Measurements from ENCODE around the gene NAA16.

DNA sequence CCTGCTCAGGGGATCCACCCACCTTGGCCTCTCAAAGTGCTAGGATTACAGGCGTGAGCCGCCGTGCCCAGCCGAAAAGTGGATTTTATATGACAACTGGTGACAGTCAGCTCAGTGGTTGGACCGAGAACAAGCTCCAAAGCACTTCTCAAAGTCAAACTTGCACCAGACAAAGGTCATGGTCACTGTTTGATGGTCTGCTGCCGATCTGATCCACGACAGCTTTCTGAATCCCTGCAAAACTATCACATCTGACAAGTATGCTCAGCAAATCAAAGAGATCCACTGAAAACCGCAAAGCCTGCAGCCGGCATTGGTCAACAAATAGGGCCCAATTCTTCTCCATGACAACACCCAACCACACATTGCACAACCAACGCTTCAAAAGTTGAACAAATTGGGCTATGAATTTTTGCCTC lies 21.6 kb upstream of the NAA16 start:
- TF ChIP-seq RAD21 (IDR thresholded peaks at IDR 0.05; ENCODE audit: low read length) (no peak), POLR2A (IDR thresholded peaks at IDR 0.05; ENCODE audit: low read depth, low read length) (no peak), CEBPB (IDR thresholded peaks at IDR 0.05; ENCODE audit: low read depth, low read length) (no peak), RFX5 (IDR thresholded peaks at IDR 0.05; ENCODE audit: low read depth, low read length) (no peak), MAFK (IDR thresholded peaks at IDR 0.05; ENCODE audit: low read depth, low read length) (no peak), BHLHE40 (IDR thresholded peaks at IDR 0.05; ENCODE audit: low read depth, low read length) (no peak), MAZ (IDR thresholded peaks at IDR 0.05; ENCODE audit: borderline replicate concordance, low read depth, low read length) (no peak), MXI1 (IDR thresholded peaks at IDR 0.05; ENCODE audit: borderline replicate concordance, low read depth, low read length) (no peak), NFE2L2 (IDR thresholded peaks at IDR 0.05; ENCODE audit: low read depth, low read length) (no peak), SMC3 (IDR thresholded peaks at IDR 0.05; ENCODE audit: low read depth, low read length) (no peak), FOS (IDR thresholded peaks at IDR 0.05; ENCODE audit: low read depth, low read length) (no peak)
- TF ChIP-seq, protein P1, sequence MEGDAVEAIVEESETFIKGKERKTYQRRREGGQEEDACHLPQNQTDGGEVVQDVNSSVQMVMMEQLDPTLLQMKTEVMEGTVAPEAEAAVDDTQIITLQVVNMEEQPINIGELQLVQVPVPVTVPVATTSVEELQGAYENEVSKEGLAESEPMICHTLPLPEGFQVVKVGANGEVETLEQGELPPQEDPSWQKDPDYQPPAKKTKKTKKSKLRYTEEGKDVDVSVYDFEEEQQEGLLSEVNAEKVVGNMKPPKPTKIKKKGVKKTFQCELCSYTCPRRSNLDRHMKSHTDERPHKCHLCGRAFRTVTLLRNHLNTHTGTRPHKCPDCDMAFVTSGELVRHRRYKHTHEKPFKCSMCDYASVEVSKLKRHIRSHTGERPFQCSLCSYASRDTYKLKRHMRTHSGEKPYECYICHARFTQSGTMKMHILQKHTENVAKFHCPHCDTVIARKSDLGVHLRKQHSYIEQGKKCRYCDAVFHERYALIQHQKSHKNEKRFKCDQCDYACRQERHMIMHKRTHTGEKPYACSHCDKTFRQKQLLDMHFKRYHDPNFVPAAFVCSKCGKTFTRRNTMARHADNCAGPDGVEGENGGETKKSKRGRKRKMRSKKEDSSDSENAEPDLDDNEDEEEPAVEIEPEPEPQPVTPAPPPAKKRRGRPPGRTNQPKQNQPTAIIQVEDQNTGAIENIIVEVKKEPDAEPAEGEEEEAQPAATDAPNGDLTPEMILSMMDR (conservative IDR thresholded peaks at IDR 0.05; ENCODE audit: low read depth, low read length): no peak
- TF ChIP-seq, protein P2, sequence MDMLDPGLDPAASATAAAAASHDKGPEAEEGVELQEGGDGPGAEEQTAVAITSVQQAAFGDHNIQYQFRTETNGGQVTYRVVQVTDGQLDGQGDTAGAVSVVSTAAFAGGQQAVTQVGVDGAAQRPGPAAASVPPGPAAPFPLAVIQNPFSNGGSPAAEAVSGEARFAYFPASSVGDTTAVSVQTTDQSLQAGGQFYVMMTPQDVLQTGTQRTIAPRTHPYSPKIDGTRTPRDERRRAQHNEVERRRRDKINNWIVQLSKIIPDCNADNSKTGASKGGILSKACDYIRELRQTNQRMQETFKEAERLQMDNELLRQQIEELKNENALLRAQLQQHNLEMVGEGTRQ (IDR thresholded peaks at IDR 0.05; ENCODE audit: low read depth, low read length): no peak

Data from IMR-90 (cell line).